Activated naive CD4-positive, alpha-beta T cell (primary cell): ENCODE data around the gene EPB41L2.
"Not testable (repeated sequence)": the region's sequence is repeated elsewhere in the genome, so short reads cannot be mapped to it uniquely, and the experiment has no call there.

ENCODE experiments used
- DNase-seq, 4 experiments: peaks; one replicate each; lab custom pipeline; 2025; lab: John Stamatoyannopoulos, UW

The EPB41L2 gene

DNA sequence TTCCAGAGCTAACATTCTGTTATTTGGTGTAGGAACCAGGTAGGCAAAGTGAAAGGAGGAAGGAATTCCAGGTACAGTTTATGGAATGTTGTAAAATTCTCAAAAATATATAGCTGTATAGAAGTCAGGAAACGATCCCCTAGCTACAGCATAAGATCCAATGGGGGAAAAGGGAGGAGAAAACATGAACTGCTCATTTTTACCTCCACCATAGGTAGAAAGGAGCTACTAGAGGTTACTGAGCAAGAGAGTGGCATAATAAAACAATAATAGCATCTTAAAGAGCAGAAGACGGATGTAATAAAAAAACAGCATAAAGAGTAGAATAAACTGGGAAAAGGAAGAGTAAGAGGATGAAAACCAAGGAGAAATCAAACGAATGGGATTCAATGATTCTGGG is 26.9 kb downstream of the EPB41L2 start:
- no peak for DNase-seq

DNA sequence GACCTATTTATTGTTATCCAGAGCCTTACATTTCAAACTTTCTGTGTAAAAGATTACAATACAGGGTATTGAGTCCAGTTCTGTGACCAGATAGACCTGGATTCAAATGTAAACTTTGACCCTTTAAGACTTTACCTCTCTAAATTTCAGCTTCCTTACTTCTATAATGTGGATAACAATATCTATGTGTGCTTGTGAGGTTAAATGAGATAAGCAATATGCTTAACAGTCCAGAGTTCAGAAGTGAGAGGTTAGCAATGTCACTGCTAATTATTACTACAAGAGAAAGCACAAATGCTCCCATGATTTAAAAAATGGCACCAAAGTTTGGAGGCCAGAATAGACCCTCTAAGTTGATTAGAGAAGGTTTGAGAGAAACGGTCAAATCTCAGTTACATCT is 27.5 kb downstream of the EPB41L2 start:
- no peak for DNase-seq

DNA sequence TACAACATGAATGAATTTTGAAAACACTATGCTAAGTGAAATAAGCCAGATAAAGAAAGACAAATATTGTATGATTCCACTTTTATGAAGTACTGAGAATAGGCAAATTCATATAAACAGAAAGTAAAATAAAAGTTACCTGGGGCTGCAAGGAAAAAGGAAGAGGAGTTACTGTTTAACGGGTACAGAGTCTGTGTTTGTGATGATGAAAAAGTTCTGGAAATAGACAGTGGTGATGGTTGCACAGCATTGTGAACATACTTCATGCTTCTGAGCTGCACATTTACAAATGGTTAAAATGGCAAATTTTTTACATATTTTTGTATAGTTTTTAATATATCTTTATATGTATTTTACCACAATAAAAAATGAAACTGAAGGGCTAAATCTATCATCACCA is 29.4 kb downstream of the EPB41L2 start:
- no peak for DNase-seq

DNA sequence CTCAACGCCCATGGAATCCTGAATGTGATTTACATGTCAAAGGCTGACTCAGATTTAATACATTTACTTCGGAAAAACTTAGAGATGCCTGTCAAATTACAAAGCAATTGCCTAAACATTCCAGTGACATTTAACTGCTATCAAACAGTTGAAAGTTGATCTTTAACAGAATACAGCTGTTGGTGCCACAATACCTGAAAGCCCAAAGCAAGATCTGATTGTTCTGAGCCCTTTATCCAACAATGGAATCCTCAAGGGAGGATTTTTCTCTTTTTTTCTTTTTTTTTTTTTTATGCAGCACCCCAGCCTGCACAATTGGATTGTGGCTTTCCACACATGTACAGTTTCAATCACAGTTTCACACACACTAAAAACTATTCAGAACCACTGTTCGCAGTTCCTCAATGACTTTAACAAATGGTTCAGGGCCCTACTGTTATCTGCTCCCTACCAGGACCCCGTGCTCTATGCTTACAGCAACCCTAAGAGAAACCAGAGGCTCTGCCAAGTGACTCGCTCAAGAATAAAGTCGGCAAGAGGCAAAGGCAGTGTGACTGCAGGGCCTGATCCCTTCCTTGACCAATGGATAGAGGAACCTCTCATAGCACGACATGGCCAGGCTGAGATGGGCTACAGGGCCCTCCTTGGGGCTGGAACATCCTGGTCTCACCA is 33.3 kb downstream of the EPB41L2 start:
- no peak for DNase-seq

DNA sequence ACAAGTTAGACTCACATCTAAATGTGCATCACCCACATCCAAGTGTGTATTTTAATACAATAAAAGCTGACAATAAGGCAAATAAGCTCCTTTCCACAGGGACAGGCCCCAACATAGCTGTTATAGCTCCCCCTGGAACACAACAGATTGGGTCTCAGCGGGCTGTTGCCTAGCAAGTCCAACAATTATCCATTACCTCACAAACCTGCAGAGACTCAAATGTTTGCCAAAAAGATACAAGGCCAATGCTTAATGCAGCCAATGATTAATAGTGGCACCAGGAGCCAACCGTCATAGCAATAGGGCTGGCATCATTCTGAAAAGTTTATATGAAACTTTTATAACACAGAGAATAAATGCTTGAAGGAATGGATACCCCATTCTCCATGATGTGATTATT is 35.7 kb downstream of the EPB41L2 start:
- no peak for DNase-seq

DNA sequence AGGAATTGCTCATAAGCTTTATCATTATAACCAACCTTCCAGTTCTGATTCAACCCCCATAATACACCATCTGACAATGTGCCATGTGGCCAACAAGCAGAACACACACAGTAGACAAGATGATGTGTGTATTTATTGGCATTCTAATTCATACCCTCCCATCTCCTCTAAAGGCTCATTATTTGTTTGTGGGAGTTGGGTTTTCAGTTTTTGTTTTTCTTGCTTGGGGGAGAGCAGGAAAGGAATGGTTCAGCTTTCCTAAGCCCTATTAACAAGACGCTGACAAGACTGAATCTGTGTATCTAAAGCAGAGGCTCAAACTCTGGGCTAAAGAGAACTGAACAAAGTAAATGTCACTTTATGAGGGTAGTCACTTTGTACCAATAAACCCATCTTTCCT is 36.8 kb downstream of the EPB41L2 start:
- DNase-seq = no peak

DNA sequence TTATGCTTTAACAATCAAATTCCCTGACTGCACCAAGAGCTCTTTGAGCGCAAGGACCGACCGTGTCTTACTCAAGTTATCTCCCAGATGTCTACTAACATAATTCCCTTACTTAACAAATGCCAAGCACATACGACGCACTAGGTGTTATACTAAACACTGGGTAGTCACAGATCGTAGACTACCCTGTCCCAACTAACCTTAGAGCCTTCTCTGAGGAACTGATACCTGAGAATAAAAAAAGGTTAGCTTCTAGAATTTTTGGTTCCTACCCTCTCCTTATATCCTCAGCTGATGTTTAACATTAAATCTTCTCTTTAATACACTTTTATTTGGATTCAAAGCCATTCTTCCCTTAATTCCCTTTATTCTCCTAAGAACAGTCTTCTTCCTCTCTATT is 38.5 kb downstream of the EPB41L2 start:
- DNase-seq = no peak

DNA sequence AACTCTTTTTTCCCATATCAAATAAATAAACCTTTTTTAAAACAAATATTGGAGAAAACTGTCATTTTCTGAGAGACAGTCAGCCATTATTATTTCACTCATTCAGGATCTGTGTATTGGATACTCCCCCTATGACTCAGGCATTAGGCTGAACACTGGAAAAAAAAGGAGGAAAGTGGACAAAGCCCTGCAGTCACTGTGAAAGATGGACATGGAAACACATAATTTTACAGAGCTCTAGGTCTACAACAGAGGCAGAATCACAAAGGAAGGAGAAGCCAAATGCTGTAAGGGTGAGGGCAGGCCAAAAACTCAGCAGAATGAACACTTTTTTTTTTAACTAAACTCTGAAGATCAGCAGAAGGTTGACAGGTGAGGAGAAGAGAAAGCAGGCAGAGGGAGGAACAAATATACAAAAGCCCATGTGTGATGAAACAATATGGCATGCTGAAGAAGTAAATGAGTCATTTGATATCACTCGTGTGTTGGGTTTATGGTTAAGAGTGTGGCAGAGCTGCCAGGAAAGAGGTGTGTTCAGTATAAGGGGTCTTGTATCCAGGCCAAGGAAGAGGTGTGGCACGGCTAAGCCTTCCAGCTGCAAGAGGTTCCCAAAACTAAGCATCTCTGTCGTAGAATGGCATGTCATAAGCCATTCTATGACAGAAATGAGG is 39.1 kb downstream of the EPB41L2 start:
- DNase-seq = no peak

DNA sequence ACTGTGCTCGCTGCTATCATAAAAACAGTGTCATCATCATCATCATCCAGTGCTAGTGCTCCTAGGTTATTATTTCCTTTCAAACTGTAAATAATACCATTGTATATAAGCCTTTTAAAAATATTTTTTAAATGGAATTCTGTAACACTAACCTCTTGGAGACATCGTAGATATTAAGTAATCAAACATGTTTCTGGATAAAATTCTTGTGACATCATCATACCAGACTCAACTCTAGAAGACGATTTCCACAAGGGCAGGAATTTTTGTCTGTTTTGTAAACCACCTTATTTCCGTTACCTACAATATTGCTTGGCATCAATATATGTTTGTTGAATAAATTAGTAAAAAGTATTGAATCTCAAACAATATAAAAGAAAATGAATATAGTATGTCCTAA is 40.4 kb downstream of the EPB41L2 start:
- DNase-seq = no peak

DNA sequence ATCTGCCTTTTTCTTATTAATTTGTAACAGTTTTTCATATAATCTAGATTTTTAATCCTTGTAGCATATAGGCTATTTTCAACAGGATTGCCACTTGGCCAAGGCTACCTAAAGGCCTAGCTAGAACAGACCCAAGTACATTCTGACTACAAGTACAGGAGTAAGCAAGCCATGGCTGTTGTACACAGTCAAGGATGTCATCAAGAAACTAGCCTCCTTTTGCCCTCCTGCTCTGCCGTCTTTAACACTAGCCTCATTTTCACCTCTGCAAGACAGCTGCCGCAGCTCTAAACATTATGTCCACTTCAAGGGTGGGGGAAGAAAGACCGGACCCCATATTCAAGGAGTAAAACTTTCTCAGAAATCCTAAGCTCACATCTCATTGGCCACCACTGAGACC is 45.1 kb downstream of the EPB41L2 start:
- DNase-seq = no peak

DNA sequence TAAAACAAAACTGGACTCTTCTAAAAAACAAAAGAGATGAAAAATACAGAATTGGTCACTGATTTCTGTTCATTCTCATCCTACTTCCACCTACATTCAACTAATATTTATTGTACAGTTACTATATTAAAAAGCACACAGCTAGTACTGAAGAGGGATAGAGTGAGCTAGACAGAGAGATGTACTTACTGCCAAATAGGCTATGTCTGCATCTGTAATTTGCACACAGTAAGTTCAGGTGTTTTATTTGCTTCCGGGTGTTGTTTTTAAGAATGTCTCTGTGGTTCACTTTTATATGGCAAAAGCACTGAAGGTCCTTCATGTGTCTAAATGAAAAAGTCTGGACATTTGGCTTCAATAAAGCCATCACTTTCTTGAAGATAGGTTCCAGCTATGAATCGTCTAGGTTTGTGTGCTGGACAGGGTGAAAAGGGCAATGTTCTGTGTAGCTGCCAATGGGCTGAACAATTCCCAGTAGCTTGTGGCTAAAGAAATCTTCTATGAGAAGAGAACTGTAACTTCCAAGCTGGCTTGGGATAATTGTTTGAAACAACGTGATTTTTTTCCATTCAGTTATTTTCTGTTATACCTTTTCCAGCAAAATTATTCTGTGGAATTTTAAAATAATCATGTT is 47.3 kb downstream of the EPB41L2 start:
- no peak for DNase-seq

DNA sequence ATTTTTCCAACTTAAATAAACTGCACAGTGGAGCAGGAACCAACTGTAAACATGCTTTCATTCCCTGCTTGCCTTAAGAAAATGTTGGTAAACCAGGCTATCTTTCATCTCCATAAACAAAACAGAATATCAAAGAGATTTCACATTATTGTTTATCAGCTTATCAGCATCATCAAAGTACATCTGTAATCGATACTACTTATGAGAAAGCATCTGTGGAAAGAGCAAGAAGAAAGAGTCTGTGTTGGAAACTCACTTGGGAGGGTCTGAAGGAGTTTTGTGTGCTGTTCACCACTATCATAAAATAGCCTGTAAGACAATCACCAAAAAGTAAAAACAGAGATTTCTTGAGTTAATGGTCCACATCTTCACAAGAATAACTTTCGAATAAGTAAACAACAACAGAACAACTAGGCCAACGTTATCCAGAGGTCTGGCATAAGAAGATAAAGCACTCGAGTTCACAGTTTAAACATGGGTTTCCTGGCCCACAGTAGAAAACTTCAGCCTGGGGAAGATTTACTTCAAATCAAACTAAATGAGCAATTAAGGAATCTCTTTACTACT is 47.9 kb downstream of the EPB41L2 start:
- DNase-seq = no peak

DNA sequence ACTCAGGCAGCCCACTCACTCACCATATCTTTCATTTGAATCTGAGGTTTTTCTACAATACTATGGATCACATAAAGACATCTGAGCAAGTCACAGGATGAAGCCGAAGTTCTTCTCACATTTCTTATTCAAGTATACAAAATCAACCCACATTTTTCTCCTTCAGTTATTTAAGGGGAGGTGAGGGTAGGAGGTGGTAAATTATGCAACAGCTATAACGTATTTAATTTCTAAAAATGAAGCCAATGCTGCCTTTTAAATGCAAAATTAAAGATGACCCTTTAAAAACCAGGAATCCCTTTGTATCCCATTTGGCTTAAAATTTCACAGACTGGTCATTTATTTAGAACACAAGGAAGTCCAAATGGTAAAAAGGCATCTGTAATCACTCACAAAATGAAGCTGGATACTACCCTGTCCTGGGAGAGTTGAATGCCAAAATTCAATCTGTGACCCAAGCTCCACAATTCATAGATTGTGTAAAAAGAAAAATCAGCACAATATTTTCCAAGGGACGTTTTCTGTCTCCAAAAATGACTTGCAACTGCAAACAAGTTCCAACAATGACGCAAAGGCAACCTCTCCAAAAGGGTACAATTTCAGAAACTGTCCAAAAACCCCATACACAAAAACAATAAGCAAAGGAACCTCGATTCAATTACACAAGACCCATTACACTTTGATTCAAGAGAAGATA is 48.8 kb downstream of the EPB41L2 start:
- DNase-seq = no peak

DNA sequence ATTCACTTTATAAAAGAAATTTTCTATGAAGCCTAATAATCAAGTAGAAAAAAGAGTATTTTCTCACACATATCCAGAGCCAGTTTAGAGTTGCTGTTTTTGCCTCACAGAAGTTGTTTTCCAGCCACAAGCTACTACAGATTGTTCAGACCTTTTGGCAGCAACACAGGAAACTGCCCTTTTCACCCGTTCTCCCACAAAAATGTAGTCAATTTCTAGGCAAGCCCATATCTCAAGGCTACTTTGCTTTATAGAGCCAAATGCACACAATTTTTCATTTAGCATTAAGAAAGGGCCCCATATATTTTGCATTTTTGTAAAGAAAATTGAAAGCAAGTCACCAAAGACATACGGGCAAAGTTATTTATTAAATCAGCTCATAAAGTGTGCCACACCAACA is 49.5 kb downstream of the EPB41L2 start:
- no peak for DNase-seq

DNA sequence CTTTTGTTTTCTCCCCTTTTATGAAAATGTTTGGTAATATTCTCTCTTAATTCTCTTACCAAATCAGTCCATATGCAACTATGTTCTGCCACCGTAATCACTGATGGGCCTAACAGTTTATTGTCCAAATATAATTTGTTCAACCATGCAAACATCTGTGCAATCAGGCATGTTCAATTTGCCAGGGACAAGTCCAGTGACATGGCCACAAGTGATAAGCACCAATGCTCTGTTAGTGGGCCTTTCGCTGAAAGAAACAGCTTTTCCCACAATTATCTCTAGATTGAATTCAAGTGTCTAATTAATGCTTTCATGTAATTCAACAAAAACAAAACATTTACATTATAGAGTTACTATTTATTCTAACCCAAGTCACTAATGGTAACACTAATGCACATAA is 53.3 kb downstream of the EPB41L2 start:
- no peak for DNase-seq

DNA sequence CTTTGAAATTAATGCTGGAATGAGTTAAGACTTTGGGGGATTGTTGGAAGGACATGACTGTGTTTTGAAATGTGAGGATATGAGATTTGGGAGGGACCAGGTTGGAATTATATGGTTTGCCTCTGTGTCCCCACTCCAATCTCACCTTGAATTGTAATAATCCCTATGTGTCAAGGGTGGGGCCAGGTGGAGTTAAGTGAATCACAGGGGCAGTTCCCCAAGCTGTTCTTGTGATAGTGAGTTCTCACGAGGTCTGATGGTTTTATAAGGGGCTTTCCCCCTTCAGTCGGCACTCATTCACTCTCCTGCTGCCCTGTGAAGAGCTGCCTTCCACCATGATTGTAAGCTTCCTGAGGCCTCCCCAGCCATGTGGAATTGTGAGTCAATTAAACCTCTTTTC is 54.1 kb downstream of the EPB41L2 start:
- not testable (repeated sequence) for DNase-seq

DNA sequence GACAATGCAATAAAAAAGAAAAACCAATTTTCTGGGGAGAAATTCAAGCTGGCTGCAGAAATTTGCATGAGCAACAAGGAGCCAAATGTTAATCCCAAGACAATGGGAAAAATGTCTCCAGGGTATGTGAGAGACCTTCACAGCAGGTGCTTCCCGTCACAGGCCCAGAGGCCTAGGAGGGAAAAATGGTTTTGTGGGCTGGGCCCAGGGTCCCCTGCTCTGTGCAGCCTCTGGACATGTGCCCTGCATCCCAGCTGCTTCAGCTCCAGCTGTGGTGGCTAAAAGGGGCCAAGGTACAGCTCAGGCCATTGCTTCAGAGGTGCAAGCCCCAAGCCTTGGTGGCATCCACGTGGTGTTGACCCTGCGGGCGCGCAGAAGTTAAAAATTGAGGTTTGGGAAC is 55.1 kb downstream of the EPB41L2 start:
- not testable (repeated sequence) for DNase-seq

DNA sequence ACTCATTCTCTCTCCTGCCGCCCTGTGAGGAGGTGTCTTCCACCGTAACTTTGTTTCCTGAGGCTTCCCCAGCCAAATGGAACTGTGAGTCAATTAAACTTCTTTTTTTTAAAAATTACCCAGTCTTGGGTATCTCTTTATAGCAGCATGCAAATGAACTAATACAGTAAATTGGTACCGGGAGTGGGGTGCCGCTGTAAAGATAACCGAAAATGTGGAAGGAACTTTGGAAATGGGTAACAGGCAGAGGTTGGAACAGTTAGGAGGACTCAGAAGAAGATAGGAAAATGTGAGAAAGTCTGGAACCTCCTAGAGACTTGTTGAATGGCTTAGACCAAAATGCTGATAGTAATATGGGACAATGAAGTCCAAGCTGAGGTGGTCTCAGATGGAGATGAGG is 55.8 kb downstream of the EPB41L2 start:
- no peak for DNase-seq

DNA sequence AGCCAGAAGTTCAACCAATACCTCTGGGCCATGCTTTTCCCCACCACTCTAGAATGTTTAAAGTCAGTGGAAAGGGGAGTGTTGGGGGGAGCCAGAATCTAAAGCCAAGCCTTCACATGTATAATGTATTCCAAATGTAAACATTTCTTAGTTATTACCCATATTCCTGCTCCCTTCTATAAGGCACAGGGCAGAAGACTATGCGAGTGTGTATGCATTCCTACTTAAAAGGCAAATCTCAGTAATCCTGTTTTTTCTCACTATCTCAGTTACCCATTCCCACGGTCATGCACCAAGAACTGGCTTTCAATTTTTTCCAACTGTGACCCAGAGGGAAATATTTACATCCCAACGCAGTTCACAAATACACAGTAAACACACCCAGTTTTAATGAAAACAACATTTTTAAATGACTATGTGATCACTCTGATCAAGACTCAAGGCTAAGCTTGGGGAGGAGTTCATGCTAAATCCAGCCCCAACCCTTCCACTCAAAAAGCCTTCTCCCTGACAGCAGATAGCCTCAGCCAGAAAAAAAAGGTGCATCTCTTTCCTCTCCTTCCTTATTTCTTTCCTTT is 57.5 kb downstream of the EPB41L2 start:
- no peak for DNase-seq

DNA sequence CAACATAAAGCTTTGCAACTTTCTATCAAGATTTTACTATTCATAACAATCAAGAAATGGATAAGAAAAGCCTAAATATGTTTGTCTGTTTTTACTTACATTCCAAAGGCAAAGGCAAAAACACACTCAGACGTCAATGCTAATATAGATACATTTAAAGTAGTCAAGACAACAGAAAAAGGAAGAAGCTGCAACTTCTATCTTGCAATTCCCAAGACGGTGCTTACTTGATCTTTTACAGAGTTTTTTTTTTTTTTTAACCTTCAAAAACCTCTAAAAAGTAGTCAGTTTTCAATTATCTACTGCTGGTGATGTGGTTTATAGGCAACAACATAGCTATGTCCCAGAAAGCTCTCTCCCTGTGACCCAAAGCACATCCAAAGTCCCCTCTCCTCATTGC is 58.1 kb downstream of the EPB41L2 start:
- DNase-seq = no peak

DNA sequence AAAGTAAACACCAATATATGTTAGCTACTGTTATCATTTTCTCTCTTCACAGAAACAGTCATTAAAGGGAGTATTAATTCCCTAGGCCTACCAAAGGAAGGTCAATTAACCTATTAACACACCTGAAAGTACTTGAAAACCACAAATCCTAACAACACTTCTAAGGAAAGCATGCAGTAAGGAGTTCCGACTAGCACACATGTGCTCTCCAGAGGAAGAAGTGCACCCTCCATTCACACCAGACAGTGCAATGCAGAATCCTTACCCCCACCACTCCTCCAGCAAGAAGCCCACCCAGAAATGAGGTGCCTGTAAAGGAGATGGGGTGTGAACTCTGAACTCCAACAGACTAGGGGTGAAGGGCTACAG is 58.7 kb downstream of the EPB41L2 start:
- DNase-seq = no peak
